ENCODE measurements around the gene PRDM16.

The PRDM16 gene

GRCh38 chr1:3064296-3064850 lies 4.6 kb upstream of the PRDM16 start:
- Histone ChIP-seq H2BK15ac (ENCODE audit: low read depth, poor library complexity, severe bottlenecking) (no peak overlapping the region), H3K23ac (ENCODE audit: low read length in 2 of 2) (no peak overlapping the region), H3K14ac (ENCODE audit: low read length in 2 of 2) (no peak overlapping the region), H3K27me3 (ENCODE audit: control insufficient read depth in 1 of 2, insufficient read depth in 1 of 2, low read length in 2 of 2) (peaks cover 70 to 87% of the 10 kb centered on the region in 2 experiments), H3K4me1 (ENCODE audit: control insufficient read depth, insufficient read depth, low read depth, low read length) (peaks cover 12% of the 10 kb centered on the region), H3K18ac (ENCODE audit: low read depth in 1 of 2, low read length in 2 of 2) (no peak overlapping the region), H3K4ac (ENCODE audit: low read depth in 1 of 2, low read length in 2 of 2) (no peak overlapping the region), H3K9ac (ENCODE audit: low read length) (no peak overlapping the region), H4K8ac (ENCODE audit: low read length) (no peak overlapping the region), H3K79me1 (replicated peaks; ENCODE audit: low read length, poor library complexity, severe bottlenecking) (no peaks in the 10 kb centered on the region), H2BK120ac (ENCODE audit: low read depth, low read length) (no peak overlapping the region), H2AK5ac (ENCODE audit: low read length, severe bottlenecking) (no peak overlapping the region), H2BK12ac (ENCODE audit: low read length in 2 of 2) (no peak overlapping the region), H2AFZ (ENCODE audit: low read depth, low read length) (no peak overlapping the region), H3K9me3 (ENCODE audit: control insufficient read depth, low read length) (no peaks in the 10 kb centered on the region), H2BK5ac (ENCODE audit: low read depth, low read length, poor library complexity, severe bottlenecking) (no peak overlapping the region), H3K27ac (ENCODE audit: low read length, poor library complexity, severe bottlenecking) (no peak overlapping the region), H3K36me3 (ENCODE audit: control insufficient read depth in 1 of 2, insufficient read depth in 2 of 2, low read depth in 1 of 2, low read length in 2 of 2) (peaks cover 0 to 3% of the 10 kb centered on the region in 2 experiments), H3K4me2 (ENCODE audit: low read length, poor library complexity, severe bottlenecking) (peak overlapping the region; percentile 18), H4K91ac (ENCODE audit: low read length) (no peak overlapping the region), H3K4me3 (ENCODE audit: insufficient read depth in 1 of 2, low read depth in 1 of 2, low read length in 2 of 2) (no peak overlapping the region)
- DNase-seq: no peak
- 78% methylated on average over 17 of the region's 17 CpGs for WGBS

- no peaks in the 10 kb centered on the region for H3K9me3 ChIP-seq (ENCODE audit: control insufficient read depth, low read length)
- H3K27ac ChIP-seq (ENCODE audit: low read length, poor library complexity, severe bottlenecking): no peak overlapping the region
- no peak overlapping the region for H2BK15ac ChIP-seq (ENCODE audit: low read depth, poor library complexity, severe bottlenecking)
- H3K4me1 ChIP-seq (ENCODE audit: control insufficient read depth, insufficient read depth, low read depth, low read length): peaks cover 16% of the 10 kb centered on the region
- peaks cover 70 to 82% of the 10 kb centered on the region in 2 experiments for H3K27me3 ChIP-seq (ENCODE audit: control insufficient read depth in 1 of 2, insufficient read depth in 1 of 2, low read length in 2 of 2)
- H3K18ac ChIP-seq (ENCODE audit: low read depth in 1 of 2, low read length in 2 of 2): no peak overlapping the region
- no peak overlapping the region for H2AK5ac ChIP-seq (ENCODE audit: low read length, severe bottlenecking)
- no peak overlapping the region for H2BK120ac ChIP-seq (ENCODE audit: low read depth, low read length)
- H3K23ac ChIP-seq (ENCODE audit: low read length in 2 of 2): no peak overlapping the region
- H2BK12ac ChIP-seq (ENCODE audit: low read length in 2 of 2): no peak overlapping the region
- no peaks in the 10 kb centered on the region for H3K79me1 ChIP-seq (replicated peaks; ENCODE audit: low read length, poor library complexity, severe bottlenecking)
- no peak overlapping the region for H3K4ac ChIP-seq (ENCODE audit: low read depth in 1 of 2, low read length in 2 of 2)
- H3K36me3 ChIP-seq (ENCODE audit: control insufficient read depth in 1 of 2, insufficient read depth in 2 of 2, low read depth in 1 of 2, low read length in 2 of 2): peaks cover 0 to 3% of the 10 kb centered on the region in 2 experiments
- H3K14ac ChIP-seq (ENCODE audit: low read length in 2 of 2): no peak overlapping the region
- no peak overlapping the region for H2BK5ac ChIP-seq (ENCODE audit: low read depth, low read length, poor library complexity, severe bottlenecking)
- H3K9ac ChIP-seq (ENCODE audit: low read length): no peak overlapping the region
- H4K8ac ChIP-seq (ENCODE audit: low read length): no peak overlapping the region
- H3K4me2 ChIP-seq (ENCODE audit: low read length, poor library complexity, severe bottlenecking): no peak overlapping the region
- no peak for DNase-seq
- no peak overlapping the region for H4K91ac ChIP-seq (ENCODE audit: low read length)
- no peak overlapping the region for H2AFZ ChIP-seq (ENCODE audit: low read depth, low read length)
- H3K4me3 ChIP-seq (ENCODE audit: insufficient read depth in 1 of 2, low read depth in 1 of 2, low read length in 2 of 2): no peak overlapping the region
- 54% methylated on average over 9 of the region's 9 CpGs for WGBS
Measured at GRCh38 chr1:3064901-3065300, 4.1 kb upstream of the PRDM16 start.

- no peak overlapping the region for H2AFZ ChIP-seq (ENCODE audit: low read depth, low read length)
- H2BK120ac ChIP-seq (ENCODE audit: low read depth, low read length): no peak overlapping the region
- no peaks in the 10 kb centered on the region for H3K9me3 ChIP-seq (ENCODE audit: control insufficient read depth, low read length)
- no peak overlapping the region for H3K27ac ChIP-seq (ENCODE audit: low read length, poor library complexity, severe bottlenecking)
- H3K4me2 ChIP-seq (ENCODE audit: low read length, poor library complexity, severe bottlenecking): no peak overlapping the region
- H3K14ac ChIP-seq (ENCODE audit: low read length in 2 of 2): no peak overlapping the region
- peaks cover 17% of the 10 kb centered on the region for H3K4me1 ChIP-seq (ENCODE audit: control insufficient read depth, insufficient read depth, low read depth, low read length)
- H3K4ac ChIP-seq (ENCODE audit: low read depth in 1 of 2, low read length in 2 of 2): no peak overlapping the region
- no peak overlapping the region for H2BK12ac ChIP-seq (ENCODE audit: low read length in 2 of 2)
- peaks cover 70 to 77% of the 10 kb centered on the region in 2 experiments for H3K27me3 ChIP-seq (ENCODE audit: control insufficient read depth in 1 of 2, insufficient read depth in 1 of 2, low read length in 2 of 2)
- peaks cover 0 to 3% of the 10 kb centered on the region in 2 experiments for H3K36me3 ChIP-seq (ENCODE audit: control insufficient read depth in 1 of 2, insufficient read depth in 2 of 2, low read depth in 1 of 2, low read length in 2 of 2)
- no peak overlapping the region for H2BK15ac ChIP-seq (ENCODE audit: low read depth, poor library complexity, severe bottlenecking)
- H3K4me3 ChIP-seq (ENCODE audit: insufficient read depth in 1 of 2, low read depth in 1 of 2, low read length in 2 of 2): no peak overlapping the region
- H4K91ac ChIP-seq (ENCODE audit: low read length): no peak overlapping the region
- no peaks in the 10 kb centered on the region for H3K79me1 ChIP-seq (replicated peaks; ENCODE audit: low read length, poor library complexity, severe bottlenecking)
- H3K23ac ChIP-seq (ENCODE audit: low read length in 2 of 2): no peak overlapping the region
- H3K18ac ChIP-seq (ENCODE audit: low read depth in 1 of 2, low read length in 2 of 2): no peak overlapping the region
- no peak overlapping the region for H3K9ac ChIP-seq (ENCODE audit: low read length)
- no peak overlapping the region for H2BK5ac ChIP-seq (ENCODE audit: low read depth, low read length, poor library complexity, severe bottlenecking)
- no peak overlapping the region for H2AK5ac ChIP-seq (ENCODE audit: low read length, severe bottlenecking)
- no peak overlapping the region for H4K8ac ChIP-seq (ENCODE audit: low read length)
- WGBS: 65% methylated on average over 8 of the region's 8 CpGs
- DNase-seq: no peak
Measured at GRCh38 chr1:3065396-3065795, 3.6 kb upstream of the PRDM16 start.

GRCh38 chr1:3065797-3066196 lies 3.2 kb upstream of the PRDM16 start:
- Histone ChIP-seq H3K27me3 (ENCODE audit: control insufficient read depth in 1 of 2, insufficient read depth in 1 of 2, low read length in 2 of 2) (peaks cover 70 to 76% of the 10 kb centered on the region in 2 experiments), H3K27ac (ENCODE audit: low read length, poor library complexity, severe bottlenecking) (no peak overlapping the region), H3K4me2 (ENCODE audit: low read length, poor library complexity, severe bottlenecking) (no peak overlapping the region), H2BK120ac (ENCODE audit: low read depth, low read length) (no peak overlapping the region), H3K9ac (ENCODE audit: low read length) (no peak overlapping the region), H3K23ac (ENCODE audit: low read length in 2 of 2) (no peak overlapping the region), H2BK15ac (ENCODE audit: low read depth, poor library complexity, severe bottlenecking) (no peak overlapping the region), H3K79me1 (replicated peaks; ENCODE audit: low read length, poor library complexity, severe bottlenecking) (no peaks in the 10 kb centered on the region), H3K4me3 (ENCODE audit: insufficient read depth in 1 of 2, low read depth in 1 of 2, low read length in 2 of 2) (no peak overlapping the region), H3K14ac (ENCODE audit: low read length in 2 of 2) (no peak overlapping the region), H4K91ac (ENCODE audit: low read length) (no peak overlapping the region), H3K4me1 (ENCODE audit: control insufficient read depth, insufficient read depth, low read depth, low read length) (peaks cover 19% of the 10 kb centered on the region), H2BK12ac (ENCODE audit: low read length in 2 of 2) (no peak overlapping the region), H3K18ac (ENCODE audit: low read depth in 1 of 2, low read length in 2 of 2) (no peak overlapping the region), H4K8ac (ENCODE audit: low read length) (no peak overlapping the region), H2BK5ac (ENCODE audit: low read depth, low read length, poor library complexity, severe bottlenecking) (no peak overlapping the region), H2AFZ (ENCODE audit: low read depth, low read length) (no peak overlapping the region), H3K9me3 (ENCODE audit: control insufficient read depth, low read length) (no peaks in the 10 kb centered on the region), H3K4ac (ENCODE audit: low read depth in 1 of 2, low read length in 2 of 2) (no peak overlapping the region), H3K36me3 (ENCODE audit: control insufficient read depth in 1 of 2, insufficient read depth in 2 of 2, low read depth in 1 of 2, low read length in 2 of 2) (peaks cover 0 to 3% of the 10 kb centered on the region in 2 experiments), H2AK5ac (ENCODE audit: low read length, severe bottlenecking) (no peak overlapping the region)
- WGBS: 61% methylated on average over 7 of the region's 7 CpGs
- no peak for DNase-seq
